K562 (cell line): Measurements from ENCODE around the gene MCM7. TPM values are rescaled to one million over a fixed set of nuclear protein-coding genes. Genes with fewer than 3 reads are reported as not detected.
A peak's percentile ranks its signal among the peaks of the same experiment; 100 is the strongest.

ENCODE experiments used
- C11orf30 ChIP-seq: fragments of 450-650 bp; IDR thresholded peaks from 2 replicates; pipeline ENCODE4 v1.6.1; 2016; ENCODE audit warnings: low read depth, mild to moderate bottlenecking
- CHCHD3 ChIP-seq: fragments of 250-450 bp; sonication (Bioruptor Pico); IDR thresholded peaks from 2 replicates; pipeline ENCODE4 v2.1.2; 2022; ENCODE audit warnings: mild to moderate bottlenecking
- GTF2A2 ChIP-seq: IDR thresholded peaks from 2 replicates; pipeline ENCODE4 v1.6.1; 2016; ENCODE audit warnings: mild to moderate bottlenecking, missing genetic modification characterization, missing compliant biosample characterization
- HDAC8 ChIP-seq: fragments of 450-650 bp; IDR thresholded peaks from 2 replicates; pipeline ENCODE4 v1.6.1; 2016; ENCODE audit warnings: mild to moderate bottlenecking, missing genetic modification characterization, moderate library complexity, missing compliant biosample characterization
- HOMEZ ChIP-seq: fragments of 250-450 bp; sonication (Bioruptor Pico); IDR thresholded peaks from 2 replicates; pipeline ENCODE4 v1.4.0; 2020; ENCODE audit warnings: mild to moderate bottlenecking, moderate library complexity
- KDM1A ChIP-seq, 2 experiments: fragments of 450-650 bp; IDR thresholded peaks; 2 replicates each; pipeline ENCODE4 v1.6.1; 2016; ENCODE audit warnings: mild to moderate bottlenecking in 2 of 2
- KLF1 ChIP-seq: fragments of 450-650 bp; IDR thresholded peaks from 2 replicates; pipeline ENCODE4 v1.6.1; 2016; ENCODE audit warnings: missing genetic modification characterization, missing compliant biosample characterization
- KLF13 ChIP-seq: fragments of 450-650 bp; IDR thresholded peaks from 2 replicates; pipeline ENCODE4 v1.6.1; 2016; ENCODE audit warnings: missing genetic modification characterization, low read depth, mild to moderate bottlenecking, missing compliant biosample characterization, moderate library complexity, borderline replicate concordance
- NR1H2 ChIP-seq: sonication (generic); formaldehyde crosslinking; IDR thresholded peaks from 2 replicates; pipeline ENCODE4 v1.4.0; 2020; ENCODE audit warnings: mild to moderate bottlenecking, missing genetic modification reagents
- NUFIP1 ChIP-seq: fragments of 450-650 bp; IDR thresholded peaks from 2 replicates; pipeline ENCODE4 v1.6.1; 2018; ENCODE audit not compliant: partially characterized antibody
- RREB1 ChIP-seq: fragments of 250-450 bp; sonication (Bioruptor Pico); IDR thresholded peaks from 2 replicates; pipeline ENCODE4 v1.4.0; 2020
- SIN3B ChIP-seq: fragments of 450-650 bp; IDR thresholded peaks from 2 replicates; pipeline ENCODE4 v1.6.1; 2017; ENCODE audit warnings: low read depth, mild to moderate bottlenecking, moderate library complexity
- SMAD3 ChIP-seq: fragments of 450-650 bp; formaldehyde crosslinking; conservative IDR thresholded peaks from 2 replicates; pipeline ENCODE4 v1.4.0; 2020; ENCODE audit warnings: mild to moderate bottlenecking
- TRIM28 ChIP-seq: fragments of 450-650 bp; IDR thresholded peaks from 2 replicates; pipeline ENCODE4 v1.6.1; 2017
- ZNF398 ChIP-seq: fragments of 250-450 bp; sonication (Bioruptor Pico); IDR thresholded peaks from 2 replicates; pipeline ENCODE4 v1.8.0; 2021; ENCODE audit warnings: moderate library complexity, mild to moderate bottlenecking, inconsistent platforms
- ZNF586 ChIP-seq: fragments of 450-650 bp; formaldehyde crosslinking; conservative IDR thresholded peaks from 2 replicates; pipeline ENCODE4 v1.4.0; 2020; ENCODE audit warnings: mild to moderate bottlenecking, moderate library complexity
- ZNF740 ChIP-seq, 3 experiments: fragments of 200-800 bp in 1 of 3; sonication (Bioruptor generic) in 1 of 3; sonication (generic) in 1 of 3; formaldehyde crosslinking in 1 of 3; IDR thresholded peaks; 2 replicates each; pipeline versions ENCODE4 v1.6.1 to v1.8.0; 2016 to 2022; ENCODE audit warnings: mild to moderate bottlenecking in 2 of 3, missing compliant biosample characterization in 2 of 3, missing genetic modification characterization in 2 of 3, missing genetic modification reagents in 1 of 3
- ZNF830 ChIP-seq: fragments of 250-450 bp; sonication (Bioruptor Pico); IDR thresholded peaks from 2 replicates; pipeline ENCODE4 v1.5.0; 2021; ENCODE audit warnings: mild to moderate bottlenecking
- polyA plus RNA-seq, 8 experiments: library from polyadenylated mRNA; depleted of rRNA in 4 of 8; stranded (reverse) in 5 of 8; unstranded in 3 of 8; fragments of >200 nt; fragmentation: Nextera tagmentation in 2 of 8; fragmentation: Illumina TruSeq in 1 of 8; extraction: Ambion mirVana in 2 of 8; extraction: Trizol in 1 of 8; gene quantifications; 2 replicates each; pipeline versions ENCODE4 v1.2.1 to v1.2.3, GENCODE V29; 2011 to 2014; ENCODE audit warnings: inconsistent platforms in 1 of 8, missing spikeins in 1 of 8
- total RNA-seq, 7 experiments: library from RNA; depleted of rRNA in 6 of 7; stranded (reverse); fragments of >200 nt in 6 of 7; fragmentation: Illumina TruSeq in 2 of 7; extraction: Trizol in 2 of 7; gene quantifications; 2 replicates each; pipeline versions ENCODE4 v1.2.1 to v1.2.3, GENCODE V29; 2011 to 2021; ENCODE audit warnings: low replicate concordance in 1 of 7

Gene MCM7
- total and polyA plus RNA-seq, 9 of the 15 experiments (the other 6 are each of a cell fraction or from before 2014, with no cell fraction given): 329 to 856 (median 437) TPM

GRCh38 chr7:100049441-100050291 lies 51.5 kb downstream of the MCM7 start, which contains the start of gene ZSCAN21 (continued):
- TF ChIP-seq NR1H2 (CRISPR knock-in tag) (no peak), TRIM28 (peak; percentile 58; the same call in 1 of the 2 replicates), C11orf30 (peak; percentile 98), ZNF398 (CRISPR knock-in tag) (no peak), SMAD3 (CRISPR knock-in tag) (no peak), ZNF586 (CRISPR knock-in tag) (no peak), RREB1 (no peak), GTF2A2 (tag) (no peak), NUFIP1 (no peak), CHCHD3 (CRISPR knock-in tag) (no peak), ZNF740 (CRISPR knock-in tag; IDR thresholded peaks at IDR 0.05) (no peak), ZNF740 (tag; IDR thresholded peaks at IDR 0.05) (no peak), KLF13 (tag) (no peak), SIN3B (peak; percentile 95), KDM1A (IDR thresholded peaks at IDR 0.05) (no peak), ZNF830 (peak; percentile 91; the same call in 1 of the 2 replicates), HDAC8 (no peak), KLF1 (tag) (peak; percentile 27; the same call in 1 of the 2 replicates), HOMEZ (no peak)
